Activated CD4-positive, alpha-beta T cell treated with anti-CD3 and anti-CD28 coated beads, Interleukin-2, amount 50 U/mL, for 16 hours (primary cell): Measurements from ENCODE around the gene TAF8.
A peak's percentile ranks its signal among the peaks of the same experiment; 100 is the strongest.
"Not testable (repeated sequence)": the region's sequence is repeated elsewhere in the genome, so short reads cannot be mapped to it uniquely, and the experiment has no call there.

ENCODE experiments used
- DNase-seq: peaks from one replicate; pipeline ENCODE4 v3.0.0-alpha.2; 2020

TAF8 gene, protein sequence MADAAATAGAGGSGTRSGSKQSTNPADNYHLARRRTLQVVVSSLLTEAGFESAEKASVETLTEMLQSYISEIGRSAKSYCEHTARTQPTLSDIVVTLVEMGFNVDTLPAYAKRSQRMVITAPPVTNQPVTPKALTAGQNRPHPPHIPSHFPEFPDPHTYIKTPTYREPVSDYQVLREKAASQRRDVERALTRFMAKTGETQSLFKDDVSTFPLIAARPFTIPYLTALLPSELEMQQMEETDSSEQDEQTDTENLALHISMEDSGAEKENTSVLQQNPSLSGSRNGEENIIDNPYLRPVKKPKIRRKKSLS

DNA sequence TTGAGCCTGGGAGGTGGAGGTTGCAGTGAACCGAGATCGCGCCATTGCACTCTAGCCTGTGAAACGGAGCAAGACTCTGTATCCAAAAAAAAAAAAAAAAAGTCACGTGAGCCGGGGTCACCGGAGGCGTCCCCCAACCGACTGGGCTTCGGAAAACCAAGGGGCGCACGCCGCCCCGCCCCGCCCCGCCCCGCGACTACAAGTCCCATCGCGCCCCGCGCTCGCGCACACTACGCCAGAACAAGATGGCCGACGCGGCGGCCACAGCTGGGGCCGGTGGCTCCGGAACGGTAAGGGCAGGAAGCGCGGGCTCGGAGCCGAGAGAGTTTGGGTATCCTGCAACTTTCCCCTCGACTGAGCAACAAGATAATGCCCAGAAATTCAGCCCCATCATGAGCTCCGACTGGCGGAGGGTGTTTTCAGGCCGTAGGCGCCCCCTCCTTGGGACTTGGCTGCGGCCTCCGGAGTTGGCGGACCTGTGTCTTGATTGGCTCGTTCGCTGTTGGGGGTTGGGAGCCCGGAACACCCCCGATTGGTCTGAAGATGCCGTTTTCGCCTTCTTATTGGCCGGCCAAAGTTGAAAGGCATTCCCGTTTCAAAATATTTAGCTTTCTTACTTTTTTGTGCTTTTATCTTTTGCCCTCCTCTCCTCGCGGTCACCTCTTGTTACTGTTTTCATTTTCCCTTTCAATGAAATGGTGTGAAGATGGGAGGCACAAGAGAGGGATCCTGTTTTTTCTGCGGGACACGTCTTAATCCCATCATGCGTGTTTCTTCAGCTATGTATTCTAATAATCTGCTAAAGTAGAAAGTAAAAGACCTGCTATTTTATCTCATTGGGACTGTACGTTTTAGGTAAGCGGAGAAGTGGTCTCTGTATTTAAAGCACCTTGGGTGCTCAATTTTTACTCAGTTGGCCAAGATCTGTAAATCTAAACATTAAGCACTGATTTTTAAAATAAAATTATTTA, at the start of gene TAF8:
TSS of gene TAF8 (plus strand) at position 228 of the 971 bp plus-strand sequence. CDS start at position 246, 18 bp downstream.
- DNase-seq, result peak; percentile 93

DNA sequence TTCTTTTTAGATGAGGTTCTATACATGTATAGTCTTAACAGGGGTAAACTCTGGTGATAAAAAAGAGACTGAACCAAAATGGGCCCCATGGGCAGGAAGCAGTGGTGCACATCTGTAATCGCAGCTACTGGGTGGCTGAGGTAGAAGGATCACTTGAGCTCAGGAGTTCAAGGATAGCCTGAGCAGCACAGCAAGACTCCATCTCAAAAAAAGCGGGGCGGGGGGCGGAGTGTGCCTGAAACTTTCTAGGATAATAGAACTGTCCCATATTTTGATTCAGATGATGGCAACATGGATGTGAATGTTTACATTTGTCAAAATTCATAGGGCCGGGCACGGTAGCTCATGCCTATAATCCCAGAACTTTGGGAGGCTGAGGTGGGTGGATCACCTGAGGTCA, 48.8 kb upstream of the TAF8 start:
- DNase-seq, result no peak

DNA sequence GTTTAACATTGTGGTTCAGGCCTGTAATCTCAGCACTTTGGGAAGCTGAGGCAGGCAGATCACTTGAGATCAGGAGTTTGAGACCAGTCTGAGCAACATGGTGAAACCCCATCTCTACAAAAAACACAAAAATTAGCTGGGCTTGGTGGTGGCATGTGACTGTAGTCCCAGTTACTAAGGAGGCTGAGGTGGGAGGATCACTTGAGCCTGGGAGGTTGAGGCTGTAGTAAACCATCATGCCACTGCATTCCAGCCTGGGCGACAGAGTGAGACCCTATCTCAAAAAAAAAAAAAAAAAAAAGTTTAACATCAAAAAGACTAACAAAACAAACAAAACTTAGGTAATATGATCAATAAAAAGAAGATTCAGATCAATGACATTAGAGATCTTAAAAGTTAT, 46.7 kb upstream of the TAF8 start:
- not testable (repeated sequence) for DNase-seq

DNA sequence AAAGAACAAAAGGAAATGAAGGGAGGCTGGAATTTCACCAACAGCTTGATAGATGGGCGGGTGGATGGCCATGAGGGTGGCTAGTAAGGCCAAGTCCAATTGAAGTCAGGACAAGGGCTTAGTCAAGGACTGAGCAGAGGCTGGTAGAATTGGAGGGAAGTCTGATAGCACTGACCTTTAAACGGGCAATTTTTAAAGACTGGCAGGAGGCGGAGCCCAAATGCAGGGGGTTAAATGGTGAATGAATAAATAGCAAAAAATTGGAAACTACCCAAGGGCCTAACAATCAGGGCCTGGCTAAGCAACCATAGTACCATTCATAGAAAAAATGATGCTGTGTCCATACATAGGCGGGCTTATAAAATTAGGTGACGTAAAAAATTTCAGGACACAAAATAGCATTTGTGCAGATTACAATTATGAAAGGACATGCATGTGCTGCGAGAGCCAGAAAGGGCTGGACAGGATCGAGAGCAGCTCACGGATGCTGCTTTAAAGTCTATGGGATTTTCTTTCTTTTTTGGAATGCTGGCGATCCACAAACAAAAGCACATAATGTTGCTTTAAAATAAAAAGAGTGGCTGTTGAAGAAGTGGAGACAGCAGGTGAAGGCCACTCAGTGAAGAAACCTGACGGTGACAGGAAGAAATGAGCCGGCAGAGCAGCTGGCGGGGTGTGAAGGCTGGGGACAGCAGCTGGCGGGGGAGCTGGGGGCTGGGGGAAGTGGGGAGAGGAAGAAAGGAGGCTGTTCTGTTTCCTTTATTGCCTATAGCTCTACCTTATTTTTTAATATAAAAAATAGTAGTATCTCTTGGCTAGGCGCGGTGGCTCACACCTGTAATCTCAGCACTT, 42.8 kb upstream of the TAF8 start:
- no peak for DNase-seq

DNA sequence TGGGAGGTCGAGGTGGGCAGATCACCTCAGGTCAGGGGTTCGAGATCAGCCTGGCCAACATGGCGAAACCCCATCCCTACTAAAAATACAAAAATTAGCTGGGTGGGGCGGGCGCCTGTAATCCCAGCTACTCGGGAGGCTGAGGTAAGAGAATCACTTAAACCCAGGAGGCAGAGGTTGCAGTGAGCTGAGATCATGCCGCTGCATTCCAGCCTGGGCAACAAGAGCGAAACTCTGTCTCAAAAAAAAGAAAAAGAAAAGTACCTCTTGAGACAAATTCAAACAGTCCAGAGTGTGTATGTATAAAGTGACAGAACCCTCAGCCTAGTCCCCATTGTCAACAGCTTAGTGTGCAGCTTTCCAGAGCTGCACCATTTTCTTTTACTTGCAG, 42.2 kb upstream of the TAF8 start:
- not testable (repeated sequence) for DNase-seq

DNA sequence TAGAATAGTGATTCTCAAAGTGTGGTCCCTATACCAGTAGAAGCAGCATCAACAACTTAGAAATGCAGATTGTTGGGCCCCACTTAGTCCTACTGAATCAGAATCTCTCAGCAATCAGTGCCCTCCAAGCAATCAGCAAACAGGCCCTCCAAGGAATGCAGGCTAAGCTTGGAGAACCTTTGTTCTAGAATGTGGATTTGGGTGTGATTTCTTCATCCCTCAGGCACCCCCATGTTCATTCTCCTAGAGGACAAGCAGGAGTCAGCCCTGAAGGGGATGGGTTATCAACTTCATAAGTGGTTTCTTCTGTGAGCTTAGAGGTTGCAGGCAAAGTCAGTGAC, 40.5 kb upstream of the TAF8 start:
- DNase-seq, result no peak

DNA sequence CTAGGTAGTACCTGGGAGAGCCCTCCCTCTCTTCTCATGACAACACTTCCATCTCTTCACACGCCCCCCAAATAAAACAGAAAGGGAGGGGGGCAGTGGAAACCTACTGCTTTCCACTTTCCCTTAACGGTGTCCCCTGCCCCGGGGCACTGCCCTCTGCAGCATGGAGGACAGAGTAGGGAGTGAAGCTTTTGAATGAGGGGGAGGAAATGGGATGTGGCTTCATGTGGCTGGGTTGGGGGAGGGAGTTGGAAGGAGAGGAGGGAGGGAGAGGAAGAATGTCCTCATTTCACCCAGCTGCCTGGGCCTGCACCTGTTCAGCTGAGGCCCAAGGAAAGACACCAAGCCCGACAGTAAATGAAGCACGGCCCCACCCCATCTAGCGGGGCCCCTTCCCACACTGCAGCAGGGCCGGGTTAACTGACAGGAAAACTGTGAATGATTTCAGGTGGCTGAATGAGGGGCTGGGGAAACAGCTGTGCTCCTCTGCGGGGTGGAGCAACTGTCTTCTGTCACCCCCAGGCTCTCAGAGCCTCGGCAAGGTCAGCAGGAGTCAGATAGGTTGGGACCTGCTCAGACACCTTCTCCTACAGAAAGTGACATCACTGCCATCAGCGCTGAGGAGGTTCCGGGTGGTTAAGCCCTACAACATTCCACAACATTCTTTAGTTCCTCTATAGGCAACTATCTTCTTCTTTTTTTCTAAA, 40.0 kb upstream of the TAF8 start:
- peak; percentile 49 for DNase-seq

DNA sequence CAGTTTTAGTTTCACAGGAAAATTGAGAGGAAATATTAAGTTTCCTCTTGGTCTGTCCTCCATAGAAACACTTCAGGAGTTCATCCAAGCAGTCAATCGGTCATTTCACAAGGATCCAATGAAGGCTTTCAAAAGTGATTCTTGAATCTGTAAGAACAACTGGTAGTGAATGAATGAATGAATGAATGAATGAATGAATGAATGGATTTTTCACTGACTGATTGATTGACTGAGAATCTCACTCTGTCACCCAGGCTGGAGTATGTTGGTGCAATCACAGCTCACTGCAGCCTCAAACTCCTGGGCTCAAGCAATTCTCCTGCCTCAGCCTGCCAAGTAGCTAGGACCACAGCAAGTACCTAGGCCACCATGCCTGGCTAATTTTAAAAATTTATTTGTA, 39.4 kb upstream of the TAF8 start:
- no peak for DNase-seq

DNA sequence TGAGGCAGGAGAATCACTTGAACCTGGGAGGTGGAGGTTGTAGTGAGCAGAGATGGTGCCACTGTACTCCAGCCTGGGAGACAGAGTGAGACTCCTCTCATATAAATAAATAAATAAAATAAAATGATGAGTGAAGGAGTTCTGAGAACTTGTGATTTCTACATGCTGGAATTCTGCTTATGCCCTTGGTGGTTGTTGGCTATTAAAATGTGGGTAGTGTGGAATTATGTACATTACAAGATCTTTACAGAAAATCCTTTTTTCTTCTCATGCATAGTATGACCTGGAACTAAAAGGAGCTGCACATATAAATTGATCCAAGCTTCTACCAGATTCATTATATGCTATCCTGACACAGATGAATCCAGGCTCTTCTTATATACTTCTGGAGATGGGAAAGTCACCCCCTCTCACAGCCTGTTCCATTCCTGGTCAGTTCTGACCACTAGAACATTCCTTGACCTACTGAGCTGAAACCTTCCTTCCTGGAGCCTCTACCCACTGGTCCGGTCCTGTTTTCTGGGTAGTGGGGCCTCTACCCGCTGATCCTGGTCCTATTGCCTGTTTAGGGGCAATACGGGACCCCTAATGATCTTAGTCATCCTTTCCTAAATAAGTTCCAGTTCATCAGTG, 37.7 kb upstream of the TAF8 start:
- DNase-seq, result no peak

DNA sequence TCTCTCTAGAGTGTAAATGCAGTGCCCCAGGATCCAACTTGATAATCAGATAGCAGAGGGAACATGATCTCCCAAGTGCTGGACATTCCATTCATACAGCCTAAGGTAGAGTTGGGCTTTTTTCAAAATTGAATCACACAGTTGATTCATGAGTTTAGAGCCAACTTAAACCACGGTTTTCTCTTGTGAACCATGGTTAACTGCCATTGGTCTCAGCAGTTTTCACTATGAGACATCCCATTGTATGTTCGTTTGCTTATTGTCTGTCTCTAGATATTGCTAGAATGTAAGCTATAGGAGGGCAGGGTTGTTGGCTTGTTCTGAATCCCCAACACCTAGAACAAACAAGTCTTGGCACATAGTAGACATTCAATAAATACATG, 37.2 kb upstream of the TAF8 start:
- peak; percentile 60 for DNase-seq

DNA sequence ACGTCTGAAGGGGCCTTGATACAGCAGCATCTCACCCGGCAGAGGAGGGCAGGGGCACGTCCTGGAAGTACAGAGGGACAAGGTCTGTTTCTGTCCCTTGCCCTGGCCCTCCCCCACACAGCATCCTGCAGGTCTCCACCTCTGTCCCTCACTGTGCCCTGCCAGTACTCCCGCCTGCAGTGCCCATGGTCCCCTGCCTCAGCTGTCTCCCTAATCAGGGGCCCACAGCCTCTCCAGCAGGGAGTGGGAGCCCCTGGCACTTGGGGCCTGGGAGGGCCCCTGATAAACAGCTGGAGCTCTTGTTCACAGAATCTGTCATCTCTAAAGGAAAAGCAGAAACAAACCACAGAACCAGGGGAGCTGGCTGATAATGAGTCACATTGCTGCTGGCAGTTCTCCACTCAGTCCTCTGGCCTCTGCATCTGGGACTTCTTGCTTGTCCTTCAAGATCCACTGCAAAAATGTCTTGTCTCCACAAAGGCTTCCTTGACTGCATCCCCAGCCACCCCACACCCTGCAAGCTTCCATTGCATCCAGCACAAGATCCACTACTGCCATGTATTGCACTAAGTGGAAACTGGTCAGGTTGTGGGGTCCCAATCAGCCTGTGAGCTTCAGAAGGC, 33.2 kb upstream of the TAF8 start:
- DNase-seq, result peak; percentile 82

DNA sequence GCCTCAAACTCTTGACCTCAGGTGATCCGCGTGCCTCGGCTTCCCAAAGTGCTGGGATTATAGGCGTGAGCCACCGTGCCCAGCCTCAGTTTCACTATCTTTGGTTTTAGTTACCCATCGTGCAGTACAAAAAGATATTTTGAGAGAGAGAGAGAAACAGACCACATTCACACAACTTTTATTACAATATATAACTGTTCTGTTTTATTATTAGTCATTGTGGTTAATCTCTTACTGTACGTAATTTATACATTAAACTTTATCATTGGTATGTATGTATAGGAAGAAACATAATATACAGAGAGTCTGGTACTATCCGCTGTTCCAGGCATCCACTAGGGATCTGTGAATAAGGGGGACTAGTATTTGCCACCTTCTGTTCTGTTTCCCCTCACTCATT, 29.4 kb upstream of the TAF8 start:
- DNase-seq, result no peak

DNA sequence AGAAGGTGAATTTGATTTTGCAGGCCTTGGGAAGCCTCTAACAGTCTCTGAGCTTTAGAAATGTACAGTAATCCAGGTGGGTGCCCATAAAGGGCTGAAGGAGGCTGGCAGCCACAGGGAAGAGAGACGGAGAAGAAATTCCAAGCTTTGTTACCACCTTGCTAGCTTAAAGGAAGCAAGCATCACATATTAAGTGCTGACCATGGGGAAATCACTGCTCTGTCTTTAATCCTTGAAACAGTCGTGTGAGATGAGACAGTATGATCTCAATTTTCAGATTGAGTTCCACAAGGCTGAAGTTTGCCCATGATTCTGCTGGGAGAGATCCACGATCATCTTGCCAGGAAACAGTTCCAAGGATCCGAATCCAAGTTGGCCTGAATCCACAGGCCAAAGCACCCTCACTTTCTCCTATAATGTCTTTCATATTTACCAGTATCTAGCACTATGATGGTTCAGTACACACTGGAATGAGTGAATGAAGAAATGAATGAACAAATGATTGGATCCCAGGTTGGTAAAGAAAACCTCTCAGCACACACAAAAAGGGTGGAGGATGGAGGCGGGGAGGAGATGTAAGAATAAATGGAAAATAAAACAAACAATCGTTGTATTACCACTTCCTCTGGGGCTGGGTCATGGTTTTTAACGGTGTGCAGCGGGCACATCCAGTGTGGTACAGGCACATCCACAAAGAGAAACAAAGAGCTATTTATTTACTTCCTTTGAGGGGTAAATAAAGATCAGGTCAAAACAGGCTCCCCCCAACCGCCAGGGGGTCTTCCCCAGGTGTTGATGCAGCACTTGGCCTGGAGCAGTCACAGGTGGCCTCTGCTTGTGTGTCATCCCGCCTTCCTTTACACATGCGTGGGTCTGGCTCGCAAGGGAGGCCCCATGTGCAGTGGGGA, 28.2 kb upstream of the TAF8 start:
- peak; percentile 74 for DNase-seq

DNA sequence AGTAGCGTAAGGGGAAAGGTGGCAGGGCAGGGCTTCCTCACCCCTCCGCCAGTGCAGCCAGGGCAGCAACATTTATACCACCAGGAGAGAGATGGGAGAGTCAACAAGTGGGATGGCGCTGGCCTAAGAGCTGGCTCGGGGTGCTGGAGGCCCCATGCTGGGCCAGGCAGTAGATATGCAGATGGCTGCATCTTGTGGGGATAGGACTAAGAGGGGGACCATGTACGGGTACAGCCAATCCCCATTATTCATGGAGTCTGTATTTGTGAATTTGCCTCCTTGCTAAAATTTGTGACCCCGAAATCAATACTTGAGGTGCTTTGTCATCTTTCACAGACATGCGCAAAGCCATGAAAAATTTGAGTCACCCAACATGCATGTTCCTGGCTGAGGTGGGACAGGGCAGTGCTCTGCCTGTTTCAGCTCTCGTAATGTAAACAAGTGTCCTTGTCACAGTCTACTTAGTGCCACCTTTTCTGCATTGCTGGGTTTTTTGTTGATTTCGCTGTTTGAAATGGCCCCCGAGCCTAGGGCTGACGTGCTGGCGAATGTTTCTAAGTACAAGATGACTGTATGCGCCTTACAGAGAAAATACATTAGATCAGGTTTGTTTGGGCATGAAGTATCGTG, 27.5 kb upstream of the TAF8 start:
- no peak for DNase-seq

DNA sequence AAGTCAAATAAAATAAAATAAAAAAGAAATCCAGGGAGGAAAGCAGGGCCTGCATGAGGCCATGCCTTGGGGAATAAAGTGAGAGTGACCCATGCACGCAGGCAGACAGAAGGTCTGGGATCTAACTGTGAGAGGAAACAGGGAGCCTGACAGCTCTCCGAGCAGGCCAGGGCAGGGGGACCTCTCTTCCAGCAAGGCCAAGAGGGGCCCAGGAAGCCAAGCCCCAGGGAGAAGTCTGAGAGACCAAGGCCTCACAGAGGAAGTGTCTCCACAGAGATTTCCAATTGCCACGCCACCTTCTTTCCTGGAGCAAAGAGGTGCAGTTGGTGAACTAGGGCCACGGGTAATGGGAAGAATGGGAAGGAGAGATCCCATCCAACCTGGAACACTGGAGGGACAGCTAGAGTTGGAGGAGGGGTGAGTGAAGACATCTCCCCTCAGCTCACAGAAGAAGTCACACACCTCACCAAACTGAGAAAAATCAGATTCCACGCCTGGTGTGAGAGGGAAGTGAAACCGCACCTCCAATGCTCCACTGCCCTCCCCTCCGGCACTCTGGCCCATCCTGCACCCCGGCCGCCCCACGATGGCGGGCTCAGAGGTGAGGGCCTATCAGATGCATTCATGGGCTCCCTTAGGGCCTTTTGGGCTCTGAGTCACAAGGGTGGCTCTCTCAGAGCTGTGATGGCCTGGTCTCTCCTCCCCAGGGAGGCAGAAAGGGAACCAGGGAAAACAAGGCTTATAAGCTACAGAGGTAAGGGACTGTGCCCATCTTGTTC, 25.1 kb upstream of the TAF8 start:
- no peak for DNase-seq

DNA sequence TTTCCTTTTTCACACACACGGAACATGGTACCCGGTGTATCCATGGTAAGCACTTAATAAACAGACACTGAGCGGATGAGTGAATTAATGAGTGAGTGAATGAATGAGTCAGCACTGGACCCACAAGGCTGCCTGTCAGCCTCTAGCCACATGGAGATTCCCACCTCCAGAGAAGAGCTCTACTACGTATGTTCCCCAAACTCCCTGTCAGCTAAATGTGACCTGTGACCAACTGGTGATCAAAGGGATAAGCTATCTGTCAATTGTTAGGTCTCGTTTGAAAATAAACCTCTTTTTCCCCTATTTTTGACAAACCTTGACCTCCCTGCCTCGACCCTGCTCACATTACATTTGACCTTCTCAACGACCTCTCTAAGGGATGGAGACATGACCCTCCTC, 24.5 kb upstream of the TAF8 start:
- no peak for DNase-seq

DNA sequence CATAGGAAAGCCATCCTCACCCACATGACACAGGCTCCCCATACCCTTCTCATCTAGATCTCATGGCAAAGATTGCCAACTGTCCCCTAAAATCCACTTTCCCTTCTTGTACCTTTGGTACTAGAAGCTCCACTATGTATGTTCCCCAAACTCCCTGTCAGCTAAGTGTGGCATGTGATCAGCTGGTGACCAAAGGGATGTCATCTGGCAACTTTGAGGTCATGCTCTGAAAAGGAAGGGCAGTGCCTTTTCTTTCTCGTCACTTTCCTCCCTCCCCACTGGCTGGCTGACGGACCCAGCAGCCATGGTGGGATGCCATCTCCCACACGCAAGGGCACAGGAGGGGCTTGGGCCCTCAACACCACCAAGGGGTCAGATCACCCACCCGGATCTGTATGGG, 23.8 kb upstream of the TAF8 start:
- no peak for DNase-seq

DNA sequence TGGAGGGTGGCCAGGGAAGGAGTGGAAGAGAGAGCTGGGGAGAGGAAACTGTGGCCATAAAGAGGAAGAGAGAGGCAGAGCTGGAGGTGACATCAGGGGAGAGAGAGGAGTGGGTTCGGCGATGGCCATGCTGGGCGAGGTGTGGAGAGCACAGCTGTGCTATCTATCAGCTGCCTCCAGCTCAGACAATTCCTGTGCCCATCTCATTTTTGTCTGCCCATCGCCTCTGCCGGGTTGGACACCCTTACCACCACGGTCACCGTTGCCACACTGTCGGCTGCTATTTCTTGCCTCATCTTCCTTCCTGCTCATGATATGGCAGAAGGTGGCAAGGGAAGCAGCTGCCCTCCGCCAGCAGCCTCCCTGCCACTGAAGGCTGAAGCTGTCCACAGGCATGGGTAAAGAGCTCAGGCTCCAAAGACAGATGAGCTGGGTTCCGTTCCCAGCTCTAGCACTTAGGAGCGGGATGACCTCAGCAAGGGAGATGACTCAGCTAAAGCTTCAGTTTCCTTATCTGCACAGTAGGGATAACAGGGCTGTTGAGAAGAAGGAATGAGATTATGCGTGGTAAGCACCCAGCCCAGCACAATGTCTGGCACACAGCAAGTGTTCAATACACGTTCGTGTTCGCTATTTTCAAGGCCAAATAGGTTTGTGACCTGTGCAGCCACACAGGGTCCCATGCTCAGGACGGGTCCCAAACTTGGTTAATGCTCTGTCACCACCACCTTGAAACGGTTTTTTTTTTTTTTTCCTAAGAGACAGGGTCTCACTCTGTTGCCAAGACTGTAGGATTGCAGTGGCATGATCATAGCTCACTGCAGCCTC, 21.9 kb upstream of the TAF8 start:
- peak; percentile 64 for DNase-seq
